ENCODE results near the gene HES5. TPM values are rescaled to one million over a fixed set of nuclear protein-coding genes. Genes with fewer than 3 reads are reported as not detected.

The HES5 gene
- total and polyA plus RNA-seq, 2 of the 13 experiments (the other 11 are each of a cell fraction or from before 2014, with no cell fraction given) = not detected

GRCh38 chr1:2556678-2557481 lies 26.8 kb upstream of the HES5 start (continued):
- TF ChIP-seq GTF3A (CRISPR knock-in tag; conservative IDR thresholded peaks at IDR 0.05) (no peak), AGO1 (IDR thresholded peaks at IDR 0.05; ENCODE audit: low read depth, low read length, poor library complexity, severe bottlenecking) (peak; percentile 61), CHD2 (IDR thresholded peaks at IDR 0.05; ENCODE audit: low read depth, low read length) (no peak), CBX1 (IDR thresholded peaks at IDR 0.05; ENCODE audit: low read depth) (no peak), ZKSCAN5 (CRISPR knock-in tag; IDR thresholded peaks at IDR 0.05) (no peak), ZNF414 (CRISPR knock-in tag; IDR thresholded peaks at IDR 0.05) (no peak), RFX3 (CRISPR knock-in tag; IDR thresholded peaks at IDR 0.05) (no peak), ZNF878 (CRISPR knock-in tag; IDR thresholded peaks at IDR 0.05) (no peak), ZNF563 (CRISPR knock-in tag; IDR thresholded peaks at IDR 0.05) (peak; percentile 40; the same call in 1 of the 2 replicates), RARG (CRISPR knock-in tag; IDR thresholded peaks at IDR 0.05; ENCODE audit: low read depth) (no peak), PHF21A (CRISPR knock-in tag; IDR thresholded peaks at IDR 0.05) (0 out of 2 replicates have a peak, but pooled peaks have one; percentile 46), ZNF326 (CRISPR knock-in tag; IDR thresholded peaks at IDR 0.05; ENCODE audit: borderline replicate concordance) (no peak), ATM (IDR thresholded peaks at IDR 0.05; ENCODE audit: borderline replicate concordance) (no peak), ZNF260 (CRISPR knock-in tag; IDR thresholded peaks at IDR 0.05; ENCODE audit: borderline replicate concordance, low read depth) (no peak), ZNF121 (CRISPR knock-in tag; IDR thresholded peaks at IDR 0.05) (no peak), NKX3-1 (CRISPR knock-in tag; IDR thresholded peaks at IDR 0.05) (peak; percentile 24; the same call in 1 of the 2 replicates), PAX8 (CRISPR knock-in tag; IDR thresholded peaks at IDR 0.05; ENCODE audit: borderline replicate concordance) (no peak), FOXC1 (CRISPR knock-in tag; IDR thresholded peaks at IDR 0.05; ENCODE audit: borderline replicate concordance) (no peak), ZNF674 (CRISPR knock-in tag; IDR thresholded peaks at IDR 0.05; ENCODE audit: low read depth) (no peak), ZNF513 (CRISPR knock-in tag; conservative IDR thresholded peaks at IDR 0.05) (no peak), NR2C2 (CRISPR knock-in tag; IDR thresholded peaks at IDR 0.05; ENCODE audit: borderline replicate concordance) (0 out of 2 replicates have a peak, but pooled peaks have one; percentile 32)
- TF ChIP-seq, protein P1, sequence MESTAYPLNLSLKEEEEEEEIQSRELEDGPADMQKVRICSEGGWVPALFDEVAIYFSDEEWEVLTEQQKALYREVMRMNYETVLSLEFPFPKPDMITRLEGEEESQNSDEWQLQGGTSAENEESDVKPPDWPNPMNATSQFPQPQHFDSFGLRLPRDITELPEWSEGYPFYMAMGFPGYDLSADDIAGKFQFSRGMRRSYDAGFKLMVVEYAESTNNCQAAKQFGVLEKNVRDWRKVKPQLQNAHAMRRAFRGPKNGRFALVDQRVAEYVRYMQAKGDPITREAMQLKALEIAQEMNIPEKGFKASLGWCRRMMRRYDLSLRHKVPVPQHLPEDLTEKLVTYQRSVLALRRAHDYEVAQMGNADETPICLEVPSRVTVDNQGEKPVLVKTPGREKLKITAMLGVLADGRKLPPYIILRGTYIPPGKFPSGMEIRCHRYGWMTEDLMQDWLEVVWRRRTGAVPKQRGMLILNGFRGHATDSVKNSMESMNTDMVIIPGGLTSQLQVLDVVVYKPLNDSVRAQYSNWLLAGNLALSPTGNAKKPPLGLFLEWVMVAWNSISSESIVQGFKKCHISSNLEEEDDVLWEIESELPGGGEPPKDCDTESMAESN (CRISPR knock-in tag; conservative IDR thresholded peaks at IDR 0.05) = no peak
- TF ChIP-seq, protein P2, sequence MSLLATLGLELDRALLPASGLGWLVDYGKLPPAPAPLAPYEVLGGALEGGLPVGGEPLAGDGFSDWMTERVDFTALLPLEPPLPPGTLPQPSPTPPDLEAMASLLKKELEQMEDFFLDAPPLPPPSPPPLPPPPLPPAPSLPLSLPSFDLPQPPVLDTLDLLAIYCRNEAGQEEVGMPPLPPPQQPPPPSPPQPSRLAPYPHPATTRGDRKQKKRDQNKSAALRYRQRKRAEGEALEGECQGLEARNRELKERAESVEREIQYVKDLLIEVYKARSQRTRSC (CRISPR knock-in tag; IDR thresholded peaks at IDR 0.05; ENCODE audit: low read depth) = no peak
- TF ChIP-seq, protein P3, sequence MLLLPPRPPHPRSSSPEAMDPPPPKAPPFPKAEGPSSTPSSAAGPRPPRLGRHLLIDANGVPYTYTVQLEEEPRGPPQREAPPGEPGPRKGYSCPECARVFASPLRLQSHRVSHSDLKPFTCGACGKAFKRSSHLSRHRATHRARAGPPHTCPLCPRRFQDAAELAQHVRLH (CRISPR knock-in tag; IDR thresholded peaks at IDR 0.05; ENCODE audit: borderline replicate concordance, low read depth) = 0 out of 2 replicates have a peak, but pooled peaks have one; percentile 2
- TF ChIP-seq, protein P4, sequence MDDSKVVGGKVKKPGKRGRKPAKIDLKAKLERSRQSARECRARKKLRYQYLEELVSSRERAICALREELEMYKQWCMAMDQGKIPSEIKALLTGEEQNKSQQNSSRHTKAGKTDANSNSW (CRISPR knock-in tag; IDR thresholded peaks at IDR 0.05; ENCODE audit: borderline replicate concordance) = no peak

All from HepG2 (cell line).